Esophagus squamous epithelium (tissue), 5 donors: ENCODE data around the gene SS18L1. TPM values are rescaled to one million over a fixed set of nuclear protein-coding genes. Genes with fewer than 3 reads are reported as not detected.
A peak's percentile ranks its signal among the peaks of the same experiment; 100 is the strongest.
"Not testable (repeated sequence)": the region's sequence is repeated elsewhere in the genome, so short reads cannot be mapped to it uniquely, and the experiment has no call there.

Experiments
- DNase-seq: peaks from one replicate; lab custom pipeline; 2025; lab: John Stamatoyannopoulos, UW
- H3K27ac ChIP-seq, 4 donors: fragments of 200-600 bp; sonication (generic); one replicate each; pipeline ENCODE4 v1.5.1; 2016 to 2019; ENCODE audit warnings: mild to moderate bottlenecking in 1 of 4
- H3K27me3 ChIP-seq, 4 donors: fragments of 200-600 bp; sonication (generic); 1 replicate in 3 of 4; 2 replicates in 1 of 4; pipeline versions ENCODE4 v1.5.1 to v1.6.0; 2017 to 2021; ENCODE audit warnings: antibody characterized with exemption in 1 of 4
- H3K36me3 ChIP-seq, 3 donors: fragments of 200-600 bp; sonication (generic); one replicate each; pipeline ENCODE4 v1.5.1; 2016 to 2019
- H3K4me1 ChIP-seq, 3 donors: fragments of 200-600 bp; sonication (generic); one replicate each; pipeline ENCODE4 v1.5.1; 2017 to 2019
- H3K4me3 ChIP-seq, 4 donors: fragments of 200-600 bp; sonication (generic); 1 replicate in 3 of 4; 2 replicates in 1 of 4; pipeline ENCODE4 v1.5.1; 2016 to 2019; ENCODE audit warnings: mild to moderate bottlenecking in 2 of 4, moderate library complexity in 1 of 4
- H3K9me3 ChIP-seq, 3 donors: fragments of 200-600 bp; sonication (generic); one replicate each; pipeline ENCODE4 v1.5.1; 2016 to 2019
- CTCF ChIP-seq, 6 experiments: fragments of 450-650 bp in 4 of 6; fragments of 200-600 bp in 2 of 6; sonication (generic) in 2 of 6; IDR thresholded peaks; one replicate each; pipeline ENCODE4 v1.5.1; 2016 to 2019; ENCODE audit warnings: antibody characterized with exemption in 6 of 6, mild to moderate bottlenecking in 4 of 6, moderate library complexity in 4 of 6
- POLR2A ChIP-seq, 4 donors: fragments of 450-650 bp; IDR thresholded peaks; one replicate each; pipeline ENCODE4 v1.6.1; 2017; ENCODE audit warnings: antibody characterized with exemption in 4 of 4, mild to moderate bottlenecking in 4 of 4, moderate library complexity in 3 of 4
- WGBS, 2 donors: methylation state at CpG; one replicate each; pipeline ENCODE4 v1.1.5; 2018; 5-methylcytosine and 5-hydroxymethylcytosine counted together
- intact Hi-C: fragments of 100-400 bp; cut with DNase I; formaldehyde crosslinking; loops from one replicate; pipeline ENCODE4 v1.15.0; 2022
- total RNA-seq, 4 donors: library from RNA; depleted of rRNA; stranded (reverse); fragments of >200 nt; gene quantifications; one replicate each; pipeline ENCODE4 v1.1.0, GENCODE V29; 2016
- donor health status: DM: yes; HTN: yes; CAD: no.

The SS18L1 gene
- total RNA-seq, 4 donors from 2014 or later = 7.8 to 24.5 (median 15.0) TPM

- no peak for DNase-seq
- peaks cover 34 to 81% (median 39%) of the 10 kb centered on the region in 3 donors for H3K4me1 ChIP-seq
- H3K27me3 ChIP-seq = no peaks in the 10 kb centered on the region
- no peak overlapping the region for H3K27ac ChIP-seq
- WGBS, 2 donors = 88 to 89% methylated on average over 14 to 16 of the region's 22 CpGs
- H3K36me3 ChIP-seq = no peaks in the 10 kb centered on the region
- intact Hi-C loops = no loop called here
- no peak overlapping the region for H3K4me3 ChIP-seq
- H3K9me3 ChIP-seq = no peaks in the 10 kb centered on the region
- TF ChIP-seq POLR2A (IDR thresholded peaks at IDR 0.05) (no peak), CTCF (IDR thresholded peaks at IDR 0.05) (no peak)
Observed at GRCh38 chr20:62146019-62146755, 2.6 kb downstream of the SS18L1 start.

- H3K9me3 ChIP-seq = no peaks in the 10 kb centered on the region
- H3K4me3 ChIP-seq = no peak overlapping the region
- TF ChIP-seq POLR2A (IDR thresholded peaks at IDR 0.05) (no peak), CTCF (IDR thresholded peaks at IDR 0.05) (no peak)
- WGBS, 2 donors = 93 to 97% methylated on average over 3 to 6 of the region's 6 CpGs
- no peak for DNase-seq
- intact Hi-C loops = no loop called here
- H3K27ac ChIP-seq = no peak overlapping the region
- H3K36me3 ChIP-seq = peaks cover 0 to 2% (median 0%) of the 10 kb centered on the region in 3 donors
- no peaks in the 10 kb centered on the region for H3K27me3 ChIP-seq
- H3K4me1 ChIP-seq = peaks cover 27 to 76% (median 31%) of the 10 kb centered on the region in 3 donors
Observed at GRCh38 chr20:62147125-62147524, 3.6 kb downstream of the SS18L1 start.

GRCh38 chr20:62147528-62147927 is 4.0 kb downstream of the SS18L1 start:
- DNase-seq = no peak
- intact Hi-C loops = no loop called here
- Histone ChIP-seq H3K9me3 (no peaks in the 10 kb centered on the region), H3K4me3 (no peak overlapping the region), H3K27me3 (no peaks in the 10 kb centered on the region), H3K27ac (no peak overlapping the region), H3K4me1 (peaks cover 27 to 72% (median 31%) of the 10 kb centered on the region in 3 donors), H3K36me3 (peaks cover 0 to 6% (median 0%) of the 10 kb centered on the region in 3 donors)
- WGBS, 2 donors = 100% methylated on average over 4 of the region's 9 CpGs; no CpG with 5 or more reads in 1 of the 2 donors
- TF ChIP-seq CTCF (IDR thresholded peaks at IDR 0.05) = no peak

- H3K9me3 ChIP-seq, intact Hi-C loops, H3K27me3 ChIP-seq, DNase-seq, H3K27ac ChIP-seq, H3K4me3 ChIP-seq: not testable (repeated sequence)
- H3K36me3 ChIP-seq = peaks cover 0 to 15% (median 0%) of the 10 kb centered on the region in 3 donors
- WGBS, 2 donors = no CpG with 5 or more reads among the region's 10 CpGs
- peaks cover 27 to 72% (median 31%) of the 10 kb centered on the region in 3 donors for H3K4me1 ChIP-seq
Observed at GRCh38 chr20:62148383-62148782, 4.8 kb downstream of the SS18L1 start.

GRCh38 chr20:62148908-62149314 is 5.3 kb downstream of the SS18L1 start:
- peaks cover 27 to 72% (median 31%) of the 10 kb centered on the region in 3 donors for H3K4me1 ChIP-seq
- no peaks in the 10 kb centered on the region for H3K9me3 ChIP-seq
- intact Hi-C loops = no loop called here
- DNase-seq = no peak
- H3K4me3 ChIP-seq = no peak overlapping the region
- 60% methylated on average over 7 of the region's 20 CpGs; no CpG with 5 or more reads in 1 of the 2 donors for WGBS, 2 donors
- TF ChIP-seq CTCF (IDR thresholded peaks at IDR 0.05) (no peak), POLR2A (IDR thresholded peaks at IDR 0.05) (no peak)
- no peaks in the 10 kb centered on the region for H3K27me3 ChIP-seq
- H3K36me3 ChIP-seq = peaks cover 0 to 20% (median 0%) of the 10 kb centered on the region in 3 donors
- peak overlapping the region in 2 of 4 donors; percentile 46 to 49 for H3K27ac ChIP-seq
